Activated CD8-positive, alpha-beta memory T cell treated with anti-CD3 and anti-CD28 coated beads for 1 hour (primary cell): Measurements from ENCODE around the gene PTER.

Experiments
- DNase-seq, 2 donors: peaks; one replicate each; pipeline ENCODE4 v3.0.0-alpha.2; 2020; ENCODE audit warnings: low read depth in 1 of 2; ENCODE audit errors: extremely low read depth in 1 of 2

The PTER gene

DNA sequence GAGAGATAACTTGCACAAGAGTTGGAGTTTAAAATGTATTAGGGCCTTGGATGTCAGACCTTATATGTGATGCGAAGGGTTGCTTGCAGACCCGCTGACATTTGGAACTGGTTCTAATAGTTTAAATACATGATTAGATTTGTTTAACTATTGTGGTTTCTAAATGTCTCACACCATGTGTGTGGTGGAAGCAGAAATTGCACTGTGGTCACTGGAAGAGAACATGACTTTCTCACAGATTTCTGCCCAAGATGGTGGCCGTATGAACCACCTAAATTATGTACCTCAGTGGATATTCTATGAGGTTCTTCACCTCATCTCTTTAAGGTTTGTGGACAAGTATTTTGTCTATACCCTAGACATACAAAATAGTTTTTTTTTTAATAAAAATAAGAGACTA, 93.0 kb downstream of the PTER start:
- DNase-seq: no peak

DNA sequence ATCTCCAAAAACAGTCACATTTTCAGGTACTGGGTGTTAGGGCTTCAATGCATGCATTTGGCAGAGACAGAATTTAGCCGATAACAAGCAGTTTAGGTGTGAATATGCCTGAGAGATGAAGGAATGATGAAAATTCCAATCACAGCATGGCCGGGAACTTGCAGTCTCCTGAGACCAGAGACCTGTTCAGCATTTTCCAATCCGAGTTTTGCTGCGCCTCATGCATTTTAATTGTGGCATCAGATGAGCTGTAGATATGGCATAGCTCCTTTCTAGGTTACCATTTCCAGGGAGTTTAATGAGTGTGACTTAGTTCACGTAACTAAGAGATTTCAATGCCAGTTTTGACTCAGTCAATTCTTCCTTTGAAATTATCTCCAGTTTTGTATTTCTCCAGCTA, 99.3 kb downstream of the PTER start:
- DNase-seq: no peak

DNA sequence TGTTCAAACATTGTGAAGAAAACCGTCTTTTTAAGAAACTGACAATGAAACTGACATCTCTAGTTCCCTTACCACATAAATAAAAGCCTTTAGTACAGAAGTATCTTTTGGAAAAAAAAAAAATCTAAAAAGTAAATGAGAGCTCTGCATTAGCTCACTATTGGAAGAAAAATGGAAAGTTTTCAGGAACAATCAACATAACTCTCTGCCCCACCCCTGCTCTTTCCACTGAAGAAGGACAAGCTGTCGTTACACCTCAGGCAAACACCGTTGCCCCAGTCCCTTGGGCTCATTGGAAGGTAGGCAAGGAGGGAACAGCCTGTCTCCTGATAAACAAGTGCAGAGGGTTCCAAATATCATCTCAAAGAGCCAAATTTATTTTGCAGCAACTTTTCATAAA, 107.3 kb downstream of the PTER start:
- DNase-seq: no peak

DNA sequence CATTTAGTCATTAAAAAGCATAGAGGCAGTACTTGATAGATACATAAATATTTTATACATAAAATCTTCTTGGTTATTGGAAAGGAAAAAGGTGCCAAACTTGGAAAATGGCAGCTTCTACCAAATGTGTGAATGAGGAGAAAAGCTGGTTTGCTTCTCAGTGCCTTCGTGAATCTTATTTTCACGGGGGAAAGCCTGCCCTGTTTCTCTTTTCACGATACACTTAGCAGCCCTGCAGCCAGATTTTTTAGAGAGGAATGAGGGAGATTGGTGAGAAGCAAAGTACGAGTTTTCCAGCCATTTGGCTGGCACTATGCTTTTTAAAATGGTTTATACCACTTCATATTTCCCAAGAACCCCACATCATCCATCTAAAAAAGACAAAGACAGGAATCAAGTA, 107.8 kb downstream of the PTER start:
- DNase-seq: no peak

DNA sequence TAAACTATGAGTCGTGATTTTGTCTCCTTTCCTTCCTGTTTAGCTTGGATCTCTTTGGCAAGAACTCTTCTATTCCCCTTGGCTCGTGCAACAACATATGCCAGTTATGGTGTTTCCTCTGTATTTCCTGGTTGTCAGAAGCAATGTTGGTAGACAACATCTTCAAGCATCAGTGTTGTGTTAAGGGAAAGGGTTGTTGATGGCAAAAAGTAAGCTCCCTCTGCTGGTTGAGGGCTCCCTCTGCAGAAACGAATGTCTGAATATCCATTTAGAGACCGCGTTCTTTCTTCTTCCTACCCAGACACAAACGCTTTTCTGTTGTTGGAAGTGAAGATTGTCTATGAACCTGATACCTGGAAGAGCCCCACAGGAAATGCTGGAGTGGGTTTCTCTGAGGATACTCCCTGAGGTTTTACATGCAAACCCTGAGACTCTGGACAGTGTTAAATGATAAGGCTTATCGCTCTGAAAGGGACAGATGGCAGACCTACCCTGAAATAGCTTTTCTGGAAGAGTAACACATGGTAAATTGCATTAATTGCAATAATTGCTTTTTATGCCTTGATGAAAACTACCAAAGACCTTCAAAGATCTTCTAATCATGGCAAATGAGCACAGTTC, 108.4 kb downstream of the PTER start:
- no peak for DNase-seq

DNA sequence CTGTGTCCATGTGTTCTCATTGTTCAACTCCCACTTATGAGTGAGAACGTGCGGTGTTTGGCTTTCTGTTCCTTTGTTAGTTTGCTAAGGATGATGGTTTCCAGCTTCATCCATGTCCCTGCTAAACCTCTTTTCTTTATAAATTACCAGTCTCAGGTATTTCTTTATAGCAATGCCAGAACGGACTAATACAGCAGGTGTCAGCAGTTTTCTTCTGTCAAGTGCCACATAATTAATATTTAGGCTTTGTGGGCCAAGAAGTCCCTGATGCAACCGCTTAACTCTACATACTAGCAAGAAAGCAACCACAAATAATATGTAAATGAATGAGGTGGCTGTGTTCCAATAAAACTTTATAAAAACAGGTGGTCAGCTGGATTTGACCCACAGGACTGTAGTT, 111.2 kb downstream of the PTER start:
- no peak for DNase-seq

DNA sequence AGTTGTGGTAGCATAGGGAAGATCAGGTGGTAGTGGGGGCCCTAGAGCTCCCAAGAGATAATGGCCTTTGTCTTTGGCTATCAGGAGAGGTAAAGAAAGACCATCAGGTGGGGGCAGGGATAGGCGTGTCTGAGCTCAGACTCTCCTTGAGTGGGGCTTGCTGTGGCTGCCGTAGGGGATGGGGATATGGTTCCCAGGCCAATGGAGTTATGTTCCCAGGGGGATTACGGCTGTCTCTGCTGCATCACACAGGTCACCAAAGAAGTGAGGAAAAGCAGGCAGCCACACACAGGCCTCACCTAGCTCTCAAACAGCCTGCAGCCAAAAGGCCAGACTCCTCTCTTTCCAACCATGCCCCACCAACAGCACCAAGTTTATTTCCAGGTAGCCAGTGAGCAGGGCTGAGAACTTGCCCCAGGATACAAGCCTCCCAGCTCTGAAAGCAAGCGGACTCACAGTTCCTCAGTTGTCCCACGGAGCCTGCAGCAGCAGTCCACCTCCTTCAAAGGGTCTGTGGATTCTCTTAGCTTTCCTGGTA, 122.5 kb downstream of the PTER start:
- no peak for DNase-seq

DNA sequence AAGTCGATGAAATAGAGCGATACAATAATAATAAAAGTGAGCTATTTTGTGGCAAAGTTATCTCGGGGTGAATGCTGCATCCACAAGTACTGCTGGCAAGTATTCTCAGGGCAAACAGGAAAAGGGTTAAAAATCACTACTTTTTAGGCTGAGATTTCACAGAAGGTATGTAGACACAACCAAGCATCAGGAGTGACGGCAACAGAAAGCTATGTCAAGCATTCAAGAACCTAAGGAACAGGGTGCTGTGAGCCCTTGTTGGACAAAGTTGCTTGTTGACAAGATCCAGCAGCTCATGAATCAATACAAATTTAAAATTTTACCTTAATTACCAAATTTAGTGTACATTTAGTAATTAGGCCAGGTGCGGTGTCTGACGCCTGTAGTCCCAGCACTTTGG, 126.1 kb downstream of the PTER start:
- no peak for DNase-seq
